Measurements from ENCODE around the gene VWA5B2.
"Not testable (repeated sequence)": the region's sequence is repeated elsewhere in the genome, so short reads cannot be mapped to it uniquely, and the experiment has no call there.

Gene VWA5B2

DNA sequence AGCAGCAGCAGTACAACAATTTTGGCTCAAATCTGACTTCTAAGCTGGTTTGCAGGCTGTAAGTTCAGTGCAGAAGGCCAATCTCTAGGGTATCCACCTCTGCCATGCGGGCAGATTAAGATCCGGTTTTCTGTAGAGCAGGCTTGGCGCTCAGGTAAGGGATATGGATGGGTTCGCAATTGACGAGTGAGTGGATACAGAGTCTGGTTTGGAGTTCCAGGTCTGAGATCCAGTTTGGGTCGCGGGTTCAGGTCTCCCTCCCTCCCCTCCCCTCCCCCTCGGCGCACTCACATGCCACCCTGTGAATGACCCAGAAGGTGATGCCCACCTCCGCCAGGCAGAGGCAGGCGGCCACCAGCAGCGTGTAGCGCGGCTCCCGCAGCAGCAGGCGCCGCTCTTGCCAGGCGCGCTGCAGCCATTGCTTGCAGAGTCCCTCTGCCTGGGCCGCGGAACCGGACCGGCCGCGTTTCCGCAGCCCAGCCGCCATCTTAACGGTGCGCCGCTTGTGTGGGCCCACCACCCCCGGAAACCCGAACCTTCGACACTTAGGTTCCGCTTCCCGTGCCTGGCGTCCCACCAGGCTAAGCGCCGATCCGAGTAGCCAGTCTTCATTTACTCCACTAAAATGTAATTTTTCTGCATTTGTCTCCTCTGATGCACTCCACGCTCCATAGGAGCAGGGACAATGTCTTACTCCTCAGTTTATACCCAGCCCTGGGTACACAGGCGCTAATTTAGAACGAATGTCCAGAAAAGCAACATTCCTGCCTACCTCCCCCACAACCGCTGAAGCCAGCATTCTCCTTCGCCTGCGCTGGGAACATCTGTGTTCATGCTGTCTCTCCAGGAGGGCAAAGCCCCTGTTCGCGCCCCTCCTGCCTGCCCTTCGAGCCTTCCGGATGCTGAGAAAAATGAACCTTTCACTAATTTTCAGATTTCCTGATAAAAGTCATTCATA lies 19.3 kb downstream of the VWA5B2 start, which contains the start of gene ALG3:
Gene ALG3 (minus strand): TSS at position 509 of the 958 bp plus-strand sequence. CDS start 22 bp downstream, at position 487.
- peak; percentile 94 for DNase-seq

- peak; percentile 100 for DNase-seq
Measured at GRCh38 chr3:184249412-184250166, 20.2 kb downstream of the VWA5B2 start, which contains the start of gene EEF1AKMT4. Gene EEF1AKMT4, plus strand, starts transcription at chr3:184249672. Its CDS starts 23 bp downstream, at chr3:184249695.

- DNase-seq = peak; percentile 99
Measured at GRCh38 chr3:184250167-184250828, 20.9 kb downstream of the VWA5B2 start.

DNA sequence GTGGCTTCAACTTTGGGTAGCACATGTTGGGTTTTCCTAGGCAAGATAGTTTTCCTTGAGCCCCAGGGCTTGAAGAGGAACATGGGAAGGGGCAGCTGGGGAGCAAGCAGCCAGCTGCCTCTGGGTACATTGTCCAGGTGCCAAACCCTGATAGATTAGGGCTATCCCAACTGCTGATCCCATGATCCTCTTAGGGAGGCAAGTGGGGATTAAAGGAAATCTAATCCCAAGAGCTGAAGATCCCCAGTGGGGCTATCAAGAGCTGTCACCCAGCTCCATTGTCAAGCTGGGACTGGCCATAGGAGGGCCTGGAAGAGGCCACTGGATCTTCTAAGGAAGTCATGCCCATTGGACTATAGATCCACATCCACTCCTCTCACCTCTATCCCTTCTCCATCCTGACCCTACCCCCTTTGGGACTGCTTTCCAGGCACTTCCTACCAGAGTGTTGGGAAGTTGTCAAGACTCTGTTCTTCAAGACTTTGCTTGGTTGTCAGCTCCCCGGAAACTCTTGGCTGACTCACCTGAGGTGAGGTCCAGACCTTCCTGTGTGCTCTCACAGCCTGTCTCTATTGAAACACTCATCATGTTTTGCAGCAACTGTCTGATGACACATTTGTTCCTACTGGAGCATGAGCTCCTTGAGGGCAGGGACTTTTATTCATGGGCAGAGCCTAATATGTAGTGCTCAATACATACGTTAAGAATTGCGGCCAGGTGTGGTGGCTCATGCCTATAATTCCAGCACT lies 26.1 kb downstream of the VWA5B2 start:
- DNase-seq = peak; percentile 99

- DNase-seq = no peak
Measured at GRCh38 chr3:184257083-184257915, 27.9 kb downstream of the VWA5B2 start.

DNA sequence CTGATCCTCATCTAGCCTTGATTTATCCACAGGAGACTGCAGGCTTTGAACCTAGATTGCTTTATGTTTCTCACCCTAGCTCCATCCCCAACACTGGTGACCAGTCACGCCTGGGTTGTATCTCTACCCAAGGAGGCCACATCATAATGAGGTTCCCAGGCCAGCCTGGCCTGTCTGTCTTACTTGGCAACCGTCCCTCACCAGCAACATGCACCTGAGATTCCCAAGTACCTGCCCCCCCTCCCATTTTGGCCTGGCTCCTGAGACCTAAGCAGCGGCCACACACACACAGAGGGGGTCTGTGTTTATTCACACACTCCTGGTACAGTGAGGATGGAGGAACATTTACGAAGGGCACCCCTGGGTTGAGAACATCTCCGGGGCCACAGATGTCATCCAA lies 29.5 kb downstream of the VWA5B2 start:
- DNase-seq = no peak

DNA sequence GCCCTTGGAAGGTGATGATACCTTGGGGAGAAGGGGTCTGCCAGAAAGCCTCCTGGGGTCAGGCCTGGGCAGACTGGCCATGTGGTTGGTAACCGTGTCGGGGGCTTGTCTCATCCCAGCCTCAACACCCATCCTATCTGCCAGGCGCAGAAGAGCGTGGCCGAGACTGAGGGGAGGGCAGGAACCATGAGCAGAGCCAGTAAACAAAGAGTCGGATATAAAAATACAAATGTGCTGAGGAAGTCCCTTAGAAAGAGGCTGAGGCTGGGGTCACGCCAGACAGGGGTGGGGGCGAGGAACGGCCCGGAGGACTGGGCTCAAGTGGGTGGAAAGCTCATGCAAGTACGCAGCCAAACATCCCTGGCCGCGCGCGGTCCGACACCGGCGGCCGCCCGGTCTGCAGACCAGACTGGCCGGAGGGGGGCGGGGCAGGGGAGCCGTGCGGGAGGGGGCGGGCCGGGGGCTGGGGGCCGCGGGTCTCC lies 30.1 kb downstream of the VWA5B2 start:
- no peak for DNase-seq

DNA sequence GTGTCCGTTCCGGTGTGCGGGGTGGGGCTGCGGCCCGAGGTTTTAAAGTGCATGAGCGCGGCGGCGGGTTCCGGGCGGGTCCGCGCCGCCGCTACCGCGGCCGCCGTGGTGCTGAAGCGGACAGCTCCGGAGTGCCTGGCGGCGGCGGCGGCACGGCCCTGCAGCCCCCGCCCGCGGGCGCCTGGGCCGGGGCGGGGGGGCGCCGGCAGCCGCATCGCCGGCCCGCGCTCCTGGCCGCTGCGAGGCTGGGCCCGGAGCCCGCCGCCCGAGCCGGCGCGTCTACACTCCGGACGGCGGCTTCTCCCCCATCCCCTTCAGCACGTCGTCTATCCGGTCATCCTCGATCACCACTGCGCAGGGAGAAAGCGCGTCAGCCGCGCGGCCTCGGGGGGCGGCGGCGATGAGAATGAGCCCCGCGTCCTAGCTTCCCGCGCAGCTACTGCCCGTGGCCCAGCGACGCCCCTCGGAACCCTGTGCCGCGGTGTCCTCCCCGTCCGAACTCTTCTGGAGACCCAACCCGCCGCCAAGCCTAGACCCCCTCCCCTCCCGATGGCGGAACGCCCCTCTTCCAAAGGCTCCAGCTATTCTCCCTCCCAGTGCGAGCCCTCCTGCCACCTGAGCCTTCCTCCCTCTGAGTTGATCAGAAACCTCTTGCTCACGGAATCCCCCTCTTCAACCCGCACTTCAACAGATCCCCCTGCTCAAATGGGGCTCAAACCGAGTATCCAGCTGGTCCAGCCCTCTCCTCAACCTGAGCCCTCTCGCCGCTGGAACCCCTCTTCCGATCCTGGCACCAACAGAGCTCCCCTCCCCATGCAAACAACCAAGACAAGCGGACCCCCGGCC lies 30.7 kb downstream of the VWA5B2 start:
- DNase-seq = peak; percentile 71

- no peak for DNase-seq
Measured at GRCh38 chr3:184260724-184261269, 31.4 kb downstream of the VWA5B2 start.

DNA sequence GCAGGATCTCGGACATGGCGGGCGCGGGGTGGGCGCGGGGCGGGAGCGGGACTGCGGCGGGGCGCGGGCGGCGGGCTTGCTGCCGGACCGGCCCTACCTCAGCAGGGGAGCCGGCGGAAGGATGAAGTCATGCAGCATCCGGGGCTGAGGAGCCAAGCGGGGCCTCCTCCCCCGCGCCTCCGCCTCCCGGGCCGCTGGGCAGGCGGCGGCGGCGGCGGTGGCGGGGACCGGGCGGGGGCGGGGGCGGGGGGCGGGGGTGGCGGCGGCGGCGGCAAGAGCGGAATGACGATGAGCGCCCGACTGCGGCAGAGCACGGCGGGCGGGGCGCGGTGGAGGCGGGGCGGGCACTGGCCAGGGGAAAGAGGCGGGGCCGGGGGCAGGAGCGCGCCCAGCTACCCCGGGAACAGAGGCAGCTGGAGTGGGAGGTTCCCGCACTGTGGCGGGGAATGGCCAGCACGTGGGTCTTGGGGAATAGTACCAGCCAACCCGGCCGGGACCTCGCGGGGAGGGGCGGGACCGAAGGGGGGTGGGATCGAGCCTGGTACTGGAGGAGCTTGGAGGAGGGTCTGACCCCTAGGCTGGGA lies 32.0 kb downstream of the VWA5B2 start, which contains the start of gene CAMK2N2:
Gene CAMK2N2 (minus strand): TSS at position 284 of the 584 bp plus-strand sequence. CDS start 268 bp downstream, at position 16.
- peak; percentile 98 for DNase-seq

- DNase-seq = peak; percentile 90
Measured at GRCh38 chr3:184261854-184262763, 32.7 kb downstream of the VWA5B2 start.

GRCh38 chr3:184262764-184263179 lies 33.4 kb downstream of the VWA5B2 start:
- DNase-seq = peak; percentile 50

GRCh38 chr3:184267249-184267648 lies 37.9 kb downstream of the VWA5B2 start:
- DNase-seq = not testable (repeated sequence)

DNA sequence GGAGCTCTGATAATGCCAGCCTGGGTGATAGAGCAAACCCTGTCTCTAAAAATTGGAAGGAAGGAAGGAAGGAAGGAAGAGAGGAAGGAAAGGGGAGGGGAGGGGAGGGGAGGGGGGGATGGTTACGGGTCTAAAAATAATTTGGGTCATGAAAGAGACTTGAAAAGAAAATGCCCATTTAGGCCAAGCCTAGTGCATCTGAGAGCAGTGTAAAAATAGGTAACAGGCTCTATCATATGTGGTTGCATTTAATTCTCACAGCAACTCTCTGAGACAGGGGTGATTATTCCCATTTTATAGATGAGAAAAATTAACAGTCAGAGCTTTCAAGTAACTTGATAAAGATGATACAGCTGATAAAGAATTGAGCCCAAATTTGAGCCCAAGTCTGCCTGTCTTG lies 42.9 kb downstream of the VWA5B2 start:
- DNase-seq = no peak

GRCh38 chr3:184275381-184275701 lies 46.0 kb downstream of the VWA5B2 start:
- DNase-seq = no peak

- no peak for DNase-seq
Measured at GRCh38 chr3:184275961-184276910, 46.9 kb downstream of the VWA5B2 start, which contains the start of gene ECE2. Gene ECE2, plus strand, starts transcription at chr3:184276022. Its CDS starts 132 bp downstream, at chr3:184276154.

GRCh38 chr3:184277366-184277765 lies 48.0 kb downstream of the VWA5B2 start:
- DNase-seq = no peak
